Retinal pigment epithelial cell (primary cell): Measurements from ENCODE around the gene CNTN6.

Experiments
- DNase-seq: peaks from one replicate; pipeline ENCODE4 v3.0.0-alpha.2; 2010; ENCODE audit warnings: low read depth
- H3K4me3 ChIP-seq: 2 replicates; pipeline ENCODE4 v1.5.1; 2011; ENCODE audit warnings: mild to moderate bottlenecking, low read length, control low read depth, moderate library complexity
- CTCF ChIP-seq: conservative IDR thresholded peaks from 2 replicates; pipeline ENCODE4 v1.5.1; 2011; ENCODE audit warnings: low read depth, low read length, control low read depth, inconsistent platforms

The CNTN6 gene

GRCh38 chr3:1350885-1351284, 258.1 kb downstream of the CNTN6 start:
- no peak for TF ChIP-seq CTCF
- no peak for DNase-seq
- H3K4me3 ChIP-seq: no peak overlapping the region

GRCh38 chr3:1355691-1356090, 262.9 kb downstream of the CNTN6 start:
- DNase-seq: no peak
- TF ChIP-seq CTCF: no peak
- no peak overlapping the region for H3K4me3 ChIP-seq

- TF ChIP-seq CTCF: no peak
- DNase-seq: no peak
- no peak overlapping the region for H3K4me3 ChIP-seq
These were observed 263.3 kb downstream of the CNTN6 start for GRCh38 chr3:1356101-1356500.

- H3K4me3 ChIP-seq: no peak overlapping the region
These were observed 272.7 kb downstream of the CNTN6 start for GRCh38 chr3:1365528-1365927.

GRCh38 chr3:1374471-1374870, 281.6 kb downstream of the CNTN6 start:
- peak; percentile 34 for DNase-seq
- no peak overlapping the region for H3K4me3 ChIP-seq
- TF ChIP-seq CTCF: no peak

More at GRCh38 chr3:1365528-1365927, 272.7 kb downstream of the CNTN6 start:
- DNase-seq: no peak
- no peak for TF ChIP-seq CTCF

GRCh38 chr3:1375145-1375544, 282.3 kb downstream of the CNTN6 start:
- DNase-seq: no peak
- H3K4me3 ChIP-seq: no peak overlapping the region
- TF ChIP-seq CTCF: no peak

- DNase-seq: no peak
- no peak overlapping the region for H3K4me3 ChIP-seq
- no peak for TF ChIP-seq CTCF
These were observed 288.3 kb downstream of the CNTN6 start for GRCh38 chr3:1380926-1381646.
